Forelimb muscle (tissue), 1 donor: ENCODE data around the gene VWA8. TPM values are rescaled to one million over a fixed set of nuclear protein-coding genes. Genes with fewer than 3 reads are reported as not detected.
"Not testable (repeated sequence)": the region's sequence is repeated elsewhere in the genome, so short reads cannot be mapped to it uniquely, and the experiment has no call there.

Experiments used
- DNase-seq: peaks from one replicate; pipeline ENCODE4 v3.0.0-alpha.2; 2013; ENCODE audit warnings: low read depth
- polyA plus RNA-seq: library from polyadenylated mRNA; unstranded; fragments of 120-200 nt; gene quantifications from one replicate; pipeline ENCODE4 v1.2.1, GENCODE V29; 2013; ENCODE audit not compliant: insufficient read length

VWA8 gene
- polyA plus RNA-seq, 1 donor = 8.6 TPM

- no peak for DNase-seq
Observed at GRCh38 chr13:41851351-41851750, 109.6 kb downstream of the VWA8 start.

GRCh38 chr13:41848435-41849255 is 112.3 kb downstream of the VWA8 start:
- DNase-seq = no peak

- no peak for DNase-seq
Observed at GRCh38 chr13:41847216-41847615, 113.7 kb downstream of the VWA8 start.

- DNase-seq = no peak
Observed at GRCh38 chr13:41842036-41842620, 118.8 kb downstream of the VWA8 start.

GRCh38 chr13:41837629-41838028 is 123.3 kb downstream of the VWA8 start:
- DNase-seq = no peak

- DNase-seq = no peak
Observed at GRCh38 chr13:41835871-41836270, 125.0 kb downstream of the VWA8 start.

GRCh38 chr13:41834697-41835096 is 126.2 kb downstream of the VWA8 start:
- DNase-seq = not testable (repeated sequence)

- DNase-seq = no peak
Observed at GRCh38 chr13:41833831-41834230, 127.1 kb downstream of the VWA8 start.

- no peak for DNase-seq
Observed at GRCh38 chr13:41833201-41833600, 127.7 kb downstream of the VWA8 start.

GRCh38 chr13:41827507-41828213 is 133.2 kb downstream of the VWA8 start:
- DNase-seq = no peak

GRCh38 chr13:41825691-41826090 is 135.2 kb downstream of the VWA8 start:
- no peak for DNase-seq

- no peak for DNase-seq
Observed at GRCh38 chr13:41823476-41823875, 137.4 kb downstream of the VWA8 start.

- no peak for DNase-seq
Observed at GRCh38 chr13:41822560-41822959, 138.3 kb downstream of the VWA8 start.

- no peak for DNase-seq
Observed at GRCh38 chr13:41821238-41821594, 139.7 kb downstream of the VWA8 start.

- no peak for DNase-seq
Observed at GRCh38 chr13:41820581-41821237, 140.2 kb downstream of the VWA8 start.

- DNase-seq = no peak
Observed at GRCh38 chr13:41816057-41816456, 144.9 kb downstream of the VWA8 start.

GRCh38 chr13:41813426-41813825 is 147.5 kb downstream of the VWA8 start:
- DNase-seq = no peak

GRCh38 chr13:41812851-41813250 is 148.1 kb downstream of the VWA8 start:
- DNase-seq = no peak

- no peak for DNase-seq
Observed at GRCh38 chr13:41812237-41812636, 148.7 kb downstream of the VWA8 start.

GRCh38 chr13:41811588-41812021 is 149.3 kb downstream of the VWA8 start:
- no peak for DNase-seq

- DNase-seq = no peak
Observed at GRCh38 chr13:41809962-41810361, 150.9 kb downstream of the VWA8 start.

- DNase-seq = not testable (repeated sequence)
Observed at GRCh38 chr13:41803445-41803735, 157.5 kb downstream of the VWA8 start.
